Liver (tissue), 3 donors: Measurements from ENCODE around the gene PSME3IP1.
"Not testable (repeated sequence)": the region's sequence is repeated elsewhere in the genome, so short reads cannot be mapped to it uniquely, and the experiment has no call there.

ENCODE experiments used
- FOXA1 ChIP-seq: IDR thresholded peaks from 2 replicates; pipeline ENCODE4 v1.6.1; 2016; ENCODE audit warnings: antibody characterized with exemption
- FOXA2 ChIP-seq: IDR thresholded peaks from 2 replicates; pipeline ENCODE4 v1.6.1; 2016; ENCODE audit warnings: antibody characterized with exemption
- GABPA ChIP-seq, 2 donors: IDR thresholded peaks in 1 of 2; conservative IDR thresholded peaks in 1 of 2; 2 replicates each; pipeline ENCODE4 v1.6.1; 2016; ENCODE audit warnings: antibody characterized with exemption in 2 of 2, mild to moderate bottlenecking in 1 of 2, moderate library complexity in 1 of 2
- HNF4G ChIP-seq: IDR thresholded peaks from 2 replicates; pipeline ENCODE4 v1.6.1; 2016; ENCODE audit warnings: antibody characterized with exemption
- JUND ChIP-seq, 2 donors: IDR thresholded peaks; 2 replicates each; pipeline ENCODE4 v1.6.1; 2016; ENCODE audit warnings: antibody characterized with exemption in 2 of 2
- YY1 ChIP-seq: IDR thresholded peaks from 2 replicates; pipeline ENCODE4 v1.6.1; 2016; ENCODE audit warnings: antibody characterized with exemption, mild to moderate bottlenecking
- TF ChIP-seq, protein P1 (sequence below): fragments of 150-350 bp; IDR thresholded peaks from 2 replicates; pipeline ENCODE4 v1.5.1; 2017; ENCODE audit warnings: improper control_type of control experiment, low read depth, low read length; ENCODE audit not compliant: missing input control
- TF ChIP-seq, protein P2 (sequence below): IDR thresholded peaks from 2 replicates; pipeline ENCODE4 v1.6.1; 2016; ENCODE audit warnings: antibody characterized with exemption
- TF ChIP-seq, protein P3 (sequence below): IDR thresholded peaks from 2 replicates; pipeline ENCODE4 v1.6.1; 2016; ENCODE audit warnings: antibody characterized with exemption, mild to moderate bottlenecking
- TF ChIP-seq, protein P4 (sequence below): IDR thresholded peaks from 2 replicates; pipeline ENCODE4 v1.6.1; 2016; ENCODE audit warnings: antibody characterized with exemption
- donor health status: healthy.
- donor health status: healthy.

DNA sequence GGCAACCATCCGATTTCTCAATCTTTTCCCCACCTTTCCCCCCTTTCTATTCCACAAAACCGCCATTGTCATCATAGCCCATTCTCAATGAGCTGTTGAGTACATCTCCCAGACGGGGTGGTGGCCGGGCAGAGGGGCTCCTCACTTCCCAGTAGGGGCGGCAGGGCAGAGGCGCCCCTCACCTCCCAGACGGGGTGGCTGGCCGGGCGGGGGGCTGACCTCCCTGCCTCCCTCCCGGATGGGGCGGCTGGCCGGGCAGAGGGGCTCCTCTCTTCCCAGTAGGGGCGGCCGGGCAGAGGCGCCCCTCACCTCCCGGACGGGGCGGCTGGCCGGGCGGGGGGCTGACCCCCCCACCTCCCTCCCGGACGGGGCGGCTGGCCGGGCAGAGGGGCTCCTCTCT lies 14.5 kb upstream of the PSME3IP1 start:
- TF ChIP-seq, protein P1, sequence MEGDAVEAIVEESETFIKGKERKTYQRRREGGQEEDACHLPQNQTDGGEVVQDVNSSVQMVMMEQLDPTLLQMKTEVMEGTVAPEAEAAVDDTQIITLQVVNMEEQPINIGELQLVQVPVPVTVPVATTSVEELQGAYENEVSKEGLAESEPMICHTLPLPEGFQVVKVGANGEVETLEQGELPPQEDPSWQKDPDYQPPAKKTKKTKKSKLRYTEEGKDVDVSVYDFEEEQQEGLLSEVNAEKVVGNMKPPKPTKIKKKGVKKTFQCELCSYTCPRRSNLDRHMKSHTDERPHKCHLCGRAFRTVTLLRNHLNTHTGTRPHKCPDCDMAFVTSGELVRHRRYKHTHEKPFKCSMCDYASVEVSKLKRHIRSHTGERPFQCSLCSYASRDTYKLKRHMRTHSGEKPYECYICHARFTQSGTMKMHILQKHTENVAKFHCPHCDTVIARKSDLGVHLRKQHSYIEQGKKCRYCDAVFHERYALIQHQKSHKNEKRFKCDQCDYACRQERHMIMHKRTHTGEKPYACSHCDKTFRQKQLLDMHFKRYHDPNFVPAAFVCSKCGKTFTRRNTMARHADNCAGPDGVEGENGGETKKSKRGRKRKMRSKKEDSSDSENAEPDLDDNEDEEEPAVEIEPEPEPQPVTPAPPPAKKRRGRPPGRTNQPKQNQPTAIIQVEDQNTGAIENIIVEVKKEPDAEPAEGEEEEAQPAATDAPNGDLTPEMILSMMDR = not testable (repeated sequence)
- not testable (repeated sequence) for TF ChIP-seq GABPA (IDR thresholded peaks at IDR 0.05 in 1 of 2, conservative IDR thresholded peaks at IDR 0.05 in 1 of 2); HNF4G; JUND (IDR thresholded peaks at IDR 0.05); FOXA2; YY1; FOXA1
- TF ChIP-seq, protein P2, sequence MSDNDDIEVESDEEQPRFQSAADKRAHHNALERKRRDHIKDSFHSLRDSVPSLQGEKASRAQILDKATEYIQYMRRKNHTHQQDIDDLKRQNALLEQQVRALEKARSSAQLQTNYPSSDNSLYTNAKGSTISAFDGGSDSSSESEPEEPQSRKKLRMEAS = not testable (repeated sequence)
- TF ChIP-seq, protein P3, sequence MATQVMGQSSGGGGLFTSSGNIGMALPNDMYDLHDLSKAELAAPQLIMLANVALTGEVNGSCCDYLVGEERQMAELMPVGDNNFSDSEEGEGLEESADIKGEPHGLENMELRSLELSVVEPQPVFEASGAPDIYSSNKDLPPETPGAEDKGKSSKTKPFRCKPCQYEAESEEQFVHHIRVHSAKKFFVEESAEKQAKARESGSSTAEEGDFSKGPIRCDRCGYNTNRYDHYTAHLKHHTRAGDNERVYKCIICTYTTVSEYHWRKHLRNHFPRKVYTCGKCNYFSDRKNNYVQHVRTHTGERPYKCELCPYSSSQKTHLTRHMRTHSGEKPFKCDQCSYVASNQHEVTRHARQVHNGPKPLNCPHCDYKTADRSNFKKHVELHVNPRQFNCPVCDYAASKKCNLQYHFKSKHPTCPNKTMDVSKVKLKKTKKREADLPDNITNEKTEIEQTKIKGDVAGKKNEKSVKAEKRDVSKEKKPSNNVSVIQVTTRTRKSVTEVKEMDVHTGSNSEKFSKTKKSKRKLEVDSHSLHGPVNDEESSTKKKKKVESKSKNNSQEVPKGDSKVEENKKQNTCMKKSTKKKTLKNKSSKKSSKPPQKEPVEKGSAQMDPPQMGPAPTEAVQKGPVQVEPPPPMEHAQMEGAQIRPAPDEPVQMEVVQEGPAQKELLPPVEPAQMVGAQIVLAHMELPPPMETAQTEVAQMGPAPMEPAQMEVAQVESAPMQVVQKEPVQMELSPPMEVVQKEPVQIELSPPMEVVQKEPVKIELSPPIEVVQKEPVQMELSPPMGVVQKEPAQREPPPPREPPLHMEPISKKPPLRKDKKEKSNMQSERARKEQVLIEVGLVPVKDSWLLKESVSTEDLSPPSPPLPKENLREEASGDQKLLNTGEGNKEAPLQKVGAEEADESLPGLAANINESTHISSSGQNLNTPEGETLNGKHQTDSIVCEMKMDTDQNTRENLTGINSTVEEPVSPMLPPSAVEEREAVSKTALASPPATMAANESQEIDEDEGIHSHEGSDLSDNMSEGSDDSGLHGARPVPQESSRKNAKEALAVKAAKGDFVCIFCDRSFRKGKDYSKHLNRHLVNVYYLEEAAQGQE = not testable (repeated sequence)
- TF ChIP-seq, protein P4, sequence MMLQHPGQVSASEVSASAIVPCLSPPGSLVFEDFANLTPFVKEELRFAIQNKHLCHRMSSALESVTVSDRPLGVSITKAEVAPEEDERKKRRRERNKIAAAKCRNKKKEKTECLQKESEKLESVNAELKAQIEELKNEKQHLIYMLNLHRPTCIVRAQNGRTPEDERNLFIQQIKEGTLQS = not testable (repeated sequence)
